ENCODE data around the gene AKAP8L.
"Not testable (repeated sequence)": the region's sequence is repeated elsewhere in the genome, so short reads cannot be mapped to it uniquely, and the experiment has no call there.

Gene AKAP8L

GRCh38 chr19:15341328-15341727, 77.5 kb downstream of the AKAP8L start:
- DNase-seq = not testable (repeated sequence)

DNA sequence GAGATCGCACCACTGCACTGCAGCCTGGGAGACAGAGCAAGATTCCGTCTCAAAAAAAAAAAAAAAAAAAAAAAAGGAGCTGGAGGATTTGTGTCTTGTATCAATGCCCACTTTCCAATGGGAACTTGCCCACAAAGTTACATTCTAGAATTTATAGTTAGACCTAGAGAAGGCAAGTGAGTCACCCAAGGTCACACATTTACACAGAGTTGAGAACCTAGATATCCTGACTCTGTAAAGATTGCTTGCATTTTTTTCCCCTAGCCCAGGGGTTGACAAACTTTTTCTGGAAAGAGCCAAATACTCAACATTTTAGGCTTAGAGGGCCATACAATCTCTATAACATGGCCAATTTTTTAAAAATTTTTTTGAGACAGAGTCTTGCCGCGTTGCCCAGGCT, 78.7 kb downstream of the AKAP8L start:
- no peak for DNase-seq

DNA sequence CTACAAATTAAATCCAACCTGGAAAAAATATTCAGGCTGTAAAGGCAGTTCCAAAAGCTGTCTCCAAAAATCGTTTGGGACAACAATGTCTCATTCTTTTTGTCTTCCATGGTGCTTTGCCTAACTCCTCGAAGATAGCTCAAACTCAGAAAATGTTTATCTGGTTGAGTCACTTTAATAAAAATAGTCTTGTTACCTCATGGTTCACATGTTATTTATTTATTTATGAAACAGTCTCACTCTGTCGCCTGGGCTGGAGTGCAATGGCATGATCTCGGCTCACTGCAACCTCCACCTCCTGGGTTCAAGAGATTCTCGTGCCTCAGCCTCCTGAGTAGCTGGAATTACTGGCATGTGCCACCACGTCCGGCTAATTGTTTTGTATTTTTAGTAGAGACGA, 81.6 kb downstream of the AKAP8L start:
- DNase-seq = no peak

DNA sequence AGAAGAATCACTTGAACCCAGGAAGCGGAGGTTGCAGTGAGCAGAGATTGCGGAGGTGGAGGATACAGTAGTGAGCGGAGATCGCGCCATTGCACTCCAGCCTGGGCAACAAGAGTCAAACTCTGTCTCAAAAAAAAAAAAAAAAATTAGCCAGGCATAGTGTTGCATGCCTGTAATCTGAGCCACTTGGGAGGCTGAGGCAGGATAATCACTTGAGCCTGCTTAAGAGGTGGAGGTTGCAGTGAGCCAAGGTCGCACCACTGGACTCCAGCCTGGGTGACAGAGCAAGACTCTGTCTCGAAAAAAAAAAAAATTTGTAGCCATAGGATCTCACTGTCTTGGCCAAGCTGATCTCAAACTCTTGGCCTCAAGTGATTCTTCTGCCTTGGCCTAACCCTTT, 82.8 kb downstream of the AKAP8L start:
- not testable (repeated sequence) for DNase-seq

DNA sequence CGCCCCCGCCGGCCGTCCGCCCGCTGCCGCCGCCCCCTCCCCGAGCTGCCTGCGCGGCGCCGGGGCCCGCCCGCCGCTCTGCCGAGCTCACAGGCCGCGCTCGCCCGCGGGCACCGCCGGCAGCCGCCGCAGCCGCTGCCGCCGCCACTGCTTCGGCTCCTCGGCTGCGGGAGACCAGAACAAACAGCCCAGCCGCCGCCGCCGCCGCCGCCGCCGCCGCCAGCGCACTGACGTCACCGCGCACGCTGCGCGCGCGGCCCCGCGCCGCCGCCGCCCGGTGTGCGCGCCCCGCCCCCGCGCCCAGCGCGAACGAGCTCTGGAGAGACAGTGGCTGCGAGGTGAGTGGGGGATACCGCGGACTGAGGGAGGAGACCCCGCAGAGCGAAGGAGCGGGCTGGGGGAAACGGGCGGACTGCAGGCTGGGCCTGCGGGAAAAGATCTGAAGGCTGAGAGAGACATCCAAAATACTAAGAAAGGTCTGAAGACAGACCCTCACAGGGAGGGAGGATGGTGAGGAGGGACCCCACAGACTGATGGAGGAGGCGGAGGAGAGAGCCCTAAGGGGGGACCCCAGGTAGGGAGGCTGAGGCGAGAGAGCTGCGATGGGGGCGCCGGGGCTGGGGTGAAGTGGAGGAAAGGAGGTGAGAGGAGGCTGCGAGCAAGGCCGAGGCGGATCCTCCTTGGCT, 86.3 kb downstream of the AKAP8L start, which contains the start of gene BRD4:
TSS of gene BRD4 (minus strand) at position 229 of the 686 bp plus-strand sequence. CDS start 59,440 bp downstream, outside the sequence.
- peak; percentile 12 for DNase-seq

GRCh38 chr19:15331419-15332310, 87.1 kb downstream of the AKAP8L start:
- no peak for DNase-seq

GRCh38 chr19:15330801-15331418, 87.9 kb downstream of the AKAP8L start:
- DNase-seq = no peak
